ENCODE results near the gene POPDC2. TPM values are rescaled to one million over a fixed set of nuclear protein-coding genes. Genes with fewer than 3 reads are reported as not detected.

Gene POPDC2
- total and polyA plus RNA-seq, 2 donors (not counting 3 experiments of a cell fraction or from before 2014, with no cell fraction given): 0.57 to 0.66 TPM

- TF ChIP-seq POLR2A (IDR thresholded peaks at IDR 0.05; ENCODE audit: low read depth, low read length) (no peak), CTCF (IDR thresholded peaks at IDR 0.05; ENCODE audit: extremely low read depth in 1 of 2, insufficient read depth in 1 of 2, low read depth in 1 of 2, low read length in 2 of 2) (no peak), FOS (IDR thresholded peaks at IDR 0.05; ENCODE audit: borderline replicate concordance, insufficient read depth, low read length) (no peak), GATA2 (IDR thresholded peaks at IDR 0.05; ENCODE audit: insufficient read depth, insufficient read length, low read depth, low read length) (no peak), JUN (IDR thresholded peaks at IDR 0.05; ENCODE audit: borderline replicate concordance, insufficient read depth, insufficient read length, low read depth) (no peak), MYC (IDR thresholded peaks at IDR 0.05; ENCODE audit: low read depth, low read length) (no peak), MAX (IDR thresholded peaks at IDR 0.05; ENCODE audit: insufficient read depth, insufficient read length) (no peak), EZH2 (IDR thresholded peaks at IDR 0.05; ENCODE audit: borderline replicate concordance, low read depth, low read length, severe bottlenecking) (no peak), POLR2AphosphoS5 (IDR thresholded peaks at IDR 0.05; ENCODE audit: insufficient read depth, low read depth, low read length) (no peak)
- CTCF ChIA-PET: no interaction called here
- no peaks in the 10 kb centered on the region for H3K79me2 ChIP-seq (ENCODE audit: control insufficient read depth, insufficient read depth, low read length)
- peak within 1 kb of the TSS; percentile 41 for H3K27ac ChIP-seq (ENCODE audit: insufficient read depth, low read depth, low read length)
- peak within 1 kb of the TSS; percentile 30 for H3K9ac ChIP-seq (replicated peaks; ENCODE audit: extremely low read depth, insufficient read depth, low read length)
- peaks cover 18% of the 10 kb centered on the region for H3K4me1 ChIP-seq (ENCODE audit: control insufficient read depth, extremely low read depth, insufficient read depth, low read length)
- H3K9me3 ChIP-seq (replicated peaks; ENCODE audit: control insufficient read depth, insufficient read depth, low read length): no peaks in the 10 kb centered on the region
- no peaks in the 10 kb centered on the region for H3K36me3 ChIP-seq (ENCODE audit: control insufficient read depth in 2 of 2, extremely low read depth in 1 of 2, insufficient read depth in 2 of 2, low read length in 2 of 2)
- H3K27me3 ChIP-seq (ENCODE audit: control insufficient read depth in 2 of 2, insufficient read depth in 2 of 2, low read length in 2 of 2): no peaks in the 10 kb centered on the region
- H3K4me2 ChIP-seq (ENCODE audit: insufficient read depth, low read length): peak within 1 kb of the TSS; percentile 75
- FAIRE-seq (peak; percentile 8), DNase-seq (ENCODE audit: low read depth, low spot score) (peak; percentile 44)
- H4K20me1 ChIP-seq (replicated peaks; ENCODE audit: control insufficient read depth, extremely low read depth, insufficient read depth, low read length): no peaks in the 10 kb centered on the region
- H3K9me1 ChIP-seq (replicated peaks; ENCODE audit: control insufficient read depth, extremely low read depth, insufficient read depth, low read length): no peaks in the 10 kb centered on the region
- BruUV-seq (replicated peaks): no TSS peak
- intact Hi-C loops (cut with micrococcal nuclease) (no loop called here), dilution Hi-C loops (cut with MboI; ENCODE audit: extremely low pct_ligation_motif_present, low sequenced_read_pairs) (no loop called here)
- H3K4me3 ChIP-seq (replicated peaks in 1 of 3; ENCODE audit: insufficient read depth in 1 of 3, low read depth in 1 of 3, low read length in 3 of 3): no peak within 1 kb of the TSS
- H2AFZ ChIP-seq (ENCODE audit: low read depth, low read length): peak within 1 kb of the TSS; percentile 94
- POLR2A ChIA-PET: interaction anchor here (0.6 kb wide), 1 partner anchor 79 kb away, joined by 4 read pairs; no protein-coding TSS in a partner anchor
These were observed 62.7 kb downstream of the POPDC2 start, which contains the start of gene PLA1A for GRCh38 chr3:119597548-119598288. PLA1A (plus strand) TSS chr3:119597885; CDS start chr3:119597914, 29 bp downstream.

Data from endothelial cell of umbilical vein (primary cell).